ENCODE data around the gene ITPR3. TPM values are rescaled to one million over a fixed set of nuclear protein-coding genes. Genes with fewer than 3 reads are reported as not detected.

Gene ITPR3
- total and polyA plus RNA-seq, 4 donors = 36.7 to 89.5 (median 44.4) TPM

GRCh38 chr6:33724102-33725023 is 103.2 kb downstream of the ITPR3 start:
- H3K9ac ChIP-seq (ENCODE audit: insufficient read depth in 1 of 2, low read length in 2 of 2) = no peak overlapping the region
- DNase-seq (no peak), ATAC-seq (ENCODE audit: insufficient read depth, low FRiP score) (no peak)
- WGBS, 2 donors = 65 to 74% methylated on average over 13 of the region's 13 CpGs
- no peaks in the 10 kb centered on the region for H3K27me3 ChIP-seq (ENCODE audit: control insufficient read depth in 3 of 3, insufficient read depth in 3 of 3, low read length in 2 of 3)
- no peak overlapping the region for H3K4me3 ChIP-seq
- no peak overlapping the region for H3K27ac ChIP-seq (ENCODE audit: low read depth in 1 of 2, low read length in 1 of 2)
- no peak for TF ChIP-seq CTCF (IDR thresholded peaks at IDR 0.05; ENCODE audit: control extremely low read depth, extremely low read depth)
- H3K9me3 ChIP-seq (ENCODE audit: control insufficient read depth in 4 of 4, insufficient read depth in 3 of 4, low read length in 3 of 4) = no peaks in the 10 kb centered on the region
- H3K36me3 ChIP-seq (ENCODE audit: control insufficient read depth in 4 of 4, insufficient read depth in 4 of 4, low read length in 4 of 4) = no peaks in the 10 kb centered on the region
- peaks cover 2 to 31% (median 14%) of the 10 kb centered on the region in 5 donors for H3K4me1 ChIP-seq (ENCODE audit: control insufficient read depth in 5 of 5, insufficient read depth in 5 of 5, low read length in 5 of 5)

GRCh38 chr6:33725222-33725621 is 104.1 kb downstream of the ITPR3 start:
- Histone ChIP-seq H3K36me3 (ENCODE audit: control insufficient read depth in 4 of 4, insufficient read depth in 4 of 4, low read length in 4 of 4) (no peaks in the 10 kb centered on the region), H3K4me1 (ENCODE audit: control insufficient read depth in 5 of 5, insufficient read depth in 5 of 5, low read length in 5 of 5) (peaks cover 2 to 24% (median 9%) of the 10 kb centered on the region in 5 donors), H3K9ac (ENCODE audit: insufficient read depth in 1 of 2, low read length in 2 of 2) (no peak overlapping the region), H3K4me3 (no peak overlapping the region), H3K9me3 (ENCODE audit: control insufficient read depth in 4 of 4, insufficient read depth in 3 of 4, low read length in 3 of 4) (no peaks in the 10 kb centered on the region), H3K27ac (ENCODE audit: low read depth in 1 of 2, low read length in 1 of 2) (no peak overlapping the region), H3K27me3 (ENCODE audit: control insufficient read depth in 3 of 3, insufficient read depth in 3 of 3, low read length in 2 of 3) (no peaks in the 10 kb centered on the region)
- DNase-seq = no peak
- no peak for TF ChIP-seq CTCF (IDR thresholded peaks at IDR 0.05; ENCODE audit: control extremely low read depth, extremely low read depth)
- ATAC-seq (ENCODE audit: insufficient read depth, low FRiP score) = no peak
- WGBS, 2 donors = 93 to 95% methylated on average over 13 to 14 of the region's 14 CpGs

- Histone ChIP-seq H3K9ac (ENCODE audit: insufficient read depth in 1 of 2, low read length in 2 of 2) (no peak overlapping the region), H3K27ac (ENCODE audit: low read depth in 1 of 2, low read length in 1 of 2) (no peak overlapping the region), H3K27me3 (ENCODE audit: control insufficient read depth in 3 of 3, insufficient read depth in 3 of 3, low read length in 2 of 3) (no peaks in the 10 kb centered on the region), H3K36me3 (ENCODE audit: control insufficient read depth in 4 of 4, insufficient read depth in 4 of 4, low read length in 4 of 4) (no peaks in the 10 kb centered on the region), H3K4me1 (ENCODE audit: control insufficient read depth in 5 of 5, insufficient read depth in 5 of 5, low read length in 5 of 5) (peaks cover 0 to 24% (median 9%) of the 10 kb centered on the region in 5 donors), H3K9me3 (ENCODE audit: control insufficient read depth in 4 of 4, insufficient read depth in 3 of 4, low read length in 3 of 4) (no peaks in the 10 kb centered on the region), H3K4me3 (no peak overlapping the region)
- TF ChIP-seq CTCF (IDR thresholded peaks at IDR 0.05; ENCODE audit: control extremely low read depth, extremely low read depth) = no peak
- WGBS, 2 donors = 83 to 87% methylated on average over 7 of the region's 7 CpGs
- DNase-seq (no peak), ATAC-seq (ENCODE audit: insufficient read depth, low FRiP score) (no peak)
These were observed 105.0 kb downstream of the ITPR3 start for GRCh38 chr6:33725891-33726673.
